Stimulated activated CD8-positive, alpha-beta memory T cell treated with anti-CD3 and anti-CD28 coated beads, Interleukin-4, amount 100 ng/mL, for 48 hours (primary cell): ENCODE results near the gene PROC.

ENCODE experiments used
- DNase-seq: peaks from one replicate; pipeline ENCODE4 v3.0.0-alpha.2; 2020

PROC gene

DNA sequence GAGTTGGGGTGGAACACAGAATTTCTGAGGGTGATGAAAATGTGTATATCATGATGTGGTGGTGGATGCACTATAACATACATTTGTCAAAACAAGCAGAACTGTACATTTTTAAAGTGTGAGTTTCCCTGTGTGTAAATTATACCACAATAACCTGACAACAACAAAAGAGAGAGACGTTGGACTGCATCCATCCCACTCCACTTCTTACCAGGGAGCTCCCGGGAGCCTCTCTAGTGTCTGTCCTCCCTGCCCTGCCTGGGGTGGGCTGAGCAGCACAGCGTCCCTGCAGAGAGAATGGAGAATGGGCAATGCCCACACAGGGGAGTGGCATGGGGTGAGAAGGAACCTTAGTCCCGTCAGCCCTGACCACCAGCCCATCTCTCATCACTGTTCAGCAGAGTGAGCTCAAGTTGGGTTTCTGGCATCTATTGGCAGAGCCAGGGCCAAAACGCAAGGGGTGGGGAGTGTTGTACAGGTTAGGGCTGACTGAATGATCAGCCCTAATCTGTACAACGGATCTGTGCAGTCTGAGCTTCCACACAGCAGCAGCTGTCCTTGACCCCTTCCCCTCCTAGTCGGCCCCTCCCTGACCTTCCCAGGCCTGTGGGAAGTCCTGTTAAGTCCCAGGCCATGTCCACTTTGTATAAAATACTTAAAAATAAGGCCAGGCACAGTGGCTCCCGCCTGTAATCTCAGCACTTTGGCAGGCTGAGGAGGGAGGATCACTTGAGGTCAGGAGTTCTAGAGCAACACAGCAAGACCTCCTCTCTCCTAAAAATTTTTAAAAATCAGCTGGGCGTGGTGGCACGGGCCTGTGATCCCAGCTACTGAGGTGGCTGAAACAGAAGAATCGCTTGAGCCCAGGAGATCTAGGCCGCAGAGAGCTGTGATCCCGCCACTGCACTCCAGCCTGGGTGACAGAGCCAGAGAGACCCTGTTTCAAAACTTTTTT lies 3.3 kb upstream of the PROC start:
- no peak for DNase-seq

- DNase-seq = peak; percentile 85
These were observed 2.4 kb upstream of the PROC start for GRCh38 chr2:127415593-127416505.

- DNase-seq = no peak
These were observed 1.7 kb upstream of the PROC start for GRCh38 chr2:127416506-127417001.

- DNase-seq = no peak
These were observed 821 bp upstream of the PROC start for GRCh38 chr2:127417406-127417805.

- no peak for DNase-seq
These were observed 844 bp downstream of the PROC start for GRCh38 chr2:127419112-127419430.

DNA sequence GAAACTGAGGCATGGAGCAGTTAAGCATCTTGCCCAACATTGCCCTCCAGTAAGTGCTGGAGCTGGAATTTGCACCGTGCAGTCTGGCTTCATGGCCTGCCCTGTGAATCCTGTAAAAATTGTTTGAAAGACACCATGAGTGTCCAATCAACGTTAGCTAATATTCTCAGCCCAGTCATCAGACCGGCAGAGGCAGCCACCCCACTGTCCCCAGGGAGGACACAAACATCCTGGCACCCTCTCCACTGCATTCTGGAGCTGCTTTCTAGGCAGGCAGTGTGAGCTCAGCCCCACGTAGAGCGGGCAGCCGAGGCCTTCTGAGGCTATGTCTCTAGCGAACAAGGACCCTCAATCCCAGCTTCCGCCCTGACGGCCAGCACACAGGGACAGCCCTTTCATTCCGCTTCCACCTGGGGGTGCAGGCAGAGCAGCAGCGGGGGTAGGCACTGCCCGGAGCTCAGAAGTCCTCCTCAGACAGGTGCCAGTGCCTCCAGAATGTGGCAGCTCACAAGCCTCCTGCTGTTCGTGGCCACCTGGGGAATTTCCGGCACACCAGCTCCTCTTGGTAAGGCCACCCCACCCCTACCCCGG lies 1.3 kb downstream of the PROC start:
- no peak for DNase-seq

DNA sequence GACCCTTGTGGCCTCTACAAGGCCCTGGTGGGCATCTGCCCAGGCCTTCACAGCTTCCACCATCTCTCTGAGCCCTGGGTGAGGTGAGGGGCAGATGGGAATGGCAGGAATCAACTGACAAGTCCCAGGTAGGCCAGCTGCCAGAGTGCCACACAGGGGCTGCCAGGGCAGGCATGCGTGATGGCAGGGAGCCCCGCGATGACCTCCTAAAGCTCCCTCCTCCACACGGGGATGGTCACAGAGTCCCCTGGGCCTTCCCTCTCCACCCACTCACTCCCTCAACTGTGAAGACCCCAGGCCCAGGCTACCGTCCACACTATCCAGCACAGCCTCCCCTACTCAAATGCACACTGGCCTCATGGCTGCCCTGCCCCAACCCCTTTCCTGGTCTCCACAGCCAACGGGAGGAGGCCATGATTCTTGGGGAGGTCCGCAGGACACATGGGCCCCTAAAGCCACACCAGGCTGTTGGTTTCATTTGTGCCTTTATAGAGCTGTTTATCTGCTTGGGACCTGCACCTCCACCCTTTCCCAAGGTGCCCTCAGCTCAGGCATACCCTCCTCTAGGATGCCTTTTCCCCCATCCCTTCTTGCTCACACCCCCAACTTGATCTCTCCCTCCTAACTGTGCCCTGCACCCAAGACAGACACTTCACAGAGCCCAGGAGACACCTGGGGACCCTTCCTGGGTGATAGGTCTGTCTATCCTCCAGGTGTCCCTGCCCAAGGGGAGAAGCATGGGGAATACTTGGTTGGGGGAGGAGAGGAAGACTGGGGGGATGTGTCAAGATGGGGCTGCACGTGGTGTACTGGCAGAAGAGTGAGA lies 2.0 kb downstream of the PROC start:
- DNase-seq = no peak

DNA sequence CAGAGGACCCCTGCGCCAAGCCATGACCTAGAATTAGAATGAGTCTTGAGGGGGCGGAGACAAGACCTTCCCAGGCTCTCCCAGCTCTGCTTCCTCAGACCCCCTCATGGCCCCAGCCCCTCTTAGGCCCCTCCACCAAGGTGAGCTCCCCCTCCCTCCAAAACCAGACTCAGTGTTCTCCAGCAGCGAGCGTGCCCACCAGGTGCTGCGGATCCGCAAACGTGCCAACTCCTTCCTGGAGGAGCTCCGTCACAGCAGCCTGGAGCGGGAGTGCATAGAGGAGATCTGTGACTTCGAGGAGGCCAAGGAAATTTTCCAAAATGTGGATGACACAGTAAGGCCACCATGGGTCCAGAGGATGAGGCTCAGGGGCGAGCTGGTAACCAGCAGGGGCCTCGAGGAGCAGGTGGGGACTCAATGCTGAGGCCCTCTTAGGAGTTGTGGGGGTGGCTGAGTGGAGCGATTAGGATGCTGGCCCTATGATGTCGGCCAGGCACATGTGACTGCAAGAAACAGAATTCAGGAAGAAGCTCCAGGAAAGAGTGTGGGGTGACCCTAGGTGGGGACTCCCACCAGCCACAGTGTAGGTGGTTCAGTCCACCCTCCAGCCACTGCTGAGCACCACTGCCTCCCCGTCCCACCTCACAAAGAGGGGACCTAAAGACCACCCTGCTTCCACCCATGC lies 3.0 kb downstream of the PROC start:
- DNase-seq = no peak

GRCh38 chr2:127421871-127422558 lies 3.8 kb downstream of the PROC start:
- no peak for DNase-seq

DNA sequence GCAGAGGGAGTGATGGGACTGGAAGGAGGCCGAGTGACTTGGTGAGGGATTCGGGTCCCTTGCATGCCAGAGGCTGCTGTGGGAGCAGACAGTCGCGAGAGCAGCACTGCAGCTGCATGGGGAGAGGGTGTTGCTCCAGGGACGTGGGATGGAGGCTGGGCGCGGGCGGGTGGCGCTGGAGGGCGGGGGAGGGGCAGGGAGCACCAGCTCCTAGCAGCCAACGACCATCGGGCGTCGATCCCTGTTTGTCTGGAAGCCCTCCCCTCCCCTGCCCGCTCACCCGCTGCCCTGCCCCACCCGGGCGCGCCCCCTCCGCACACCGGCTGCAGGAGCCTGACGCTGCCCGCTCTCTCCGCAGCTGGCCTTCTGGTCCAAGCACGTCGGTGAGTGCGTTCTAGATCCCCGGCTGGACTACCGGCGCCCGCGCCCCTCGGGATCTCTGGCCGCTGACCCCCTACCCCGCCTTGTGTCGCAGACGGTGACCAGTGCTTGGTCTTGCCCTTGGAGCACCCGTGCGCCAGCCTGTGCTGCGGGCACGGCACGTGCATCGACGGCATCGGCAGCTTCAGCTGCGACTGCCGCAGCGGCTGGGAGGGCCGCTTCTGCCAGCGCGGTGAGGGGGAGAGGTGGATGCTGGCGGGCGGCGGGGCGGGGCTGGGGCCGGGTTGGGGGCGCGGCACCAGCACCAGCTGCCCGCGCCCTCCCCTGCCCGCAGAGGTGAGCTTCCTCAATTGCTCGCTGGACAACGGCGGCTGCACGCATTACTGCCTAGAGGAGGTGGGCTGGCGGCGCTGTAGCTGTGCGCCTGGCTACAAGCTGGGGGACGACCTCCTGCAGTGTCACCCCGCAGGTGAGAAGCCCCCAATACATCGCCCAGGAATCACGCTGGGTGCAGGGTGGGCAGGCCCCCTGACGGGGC lies 4.6 kb downstream of the PROC start:
- peak; percentile 31 for DNase-seq

GRCh38 chr2:127423478-127423843 lies 5.2 kb downstream of the PROC start:
- no peak for DNase-seq

GRCh38 chr2:127423880-127424279 lies 5.7 kb downstream of the PROC start:
- no peak for DNase-seq

- DNase-seq = no peak
These were observed 6.6 kb downstream of the PROC start for GRCh38 chr2:127424598-127425520.

DNA sequence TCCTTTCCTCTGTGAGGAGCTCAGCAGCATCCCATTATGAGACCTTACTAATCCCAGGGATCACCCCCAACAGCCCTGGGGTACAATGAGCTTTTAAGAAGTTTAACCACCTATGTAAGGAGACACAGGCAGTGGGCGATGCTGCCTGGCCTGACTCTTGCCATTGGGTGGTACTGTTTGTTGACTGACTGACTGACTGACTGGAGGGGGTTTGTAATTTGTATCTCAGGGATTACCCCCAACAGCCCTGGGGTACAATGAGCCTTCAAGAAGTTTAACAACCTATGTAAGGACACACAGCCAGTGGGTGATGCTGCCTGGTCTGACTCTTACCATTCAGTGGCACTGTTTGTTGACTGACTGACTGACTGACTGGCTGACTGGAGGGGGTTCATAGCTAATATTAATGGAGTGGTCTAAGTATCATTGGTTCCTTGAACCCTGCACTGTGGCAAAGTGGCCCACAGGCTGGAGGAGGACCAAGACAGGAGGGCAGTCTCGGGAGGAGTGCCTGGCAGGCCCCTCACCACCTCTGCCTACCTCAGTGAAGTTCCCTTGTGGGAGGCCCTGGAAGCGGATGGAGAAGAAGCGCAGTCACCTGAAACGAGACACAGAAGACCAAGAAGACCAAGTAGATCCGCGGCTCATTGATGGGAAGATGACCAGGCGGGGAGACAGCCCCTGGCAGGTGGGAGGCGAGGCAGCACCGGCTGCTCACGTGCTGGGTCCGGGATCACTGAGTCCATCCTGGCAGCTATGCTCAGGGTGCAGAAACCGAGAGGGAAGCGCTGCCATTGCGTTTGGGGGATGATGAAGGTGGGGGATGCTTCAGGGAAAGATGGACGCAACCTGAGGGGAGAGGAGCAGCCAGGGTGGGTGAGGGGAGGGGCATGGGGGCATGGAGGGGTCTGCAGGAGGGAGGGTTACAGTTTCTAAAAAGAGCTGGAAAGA lies 7.6 kb downstream of the PROC start:
- DNase-seq = no peak

DNA sequence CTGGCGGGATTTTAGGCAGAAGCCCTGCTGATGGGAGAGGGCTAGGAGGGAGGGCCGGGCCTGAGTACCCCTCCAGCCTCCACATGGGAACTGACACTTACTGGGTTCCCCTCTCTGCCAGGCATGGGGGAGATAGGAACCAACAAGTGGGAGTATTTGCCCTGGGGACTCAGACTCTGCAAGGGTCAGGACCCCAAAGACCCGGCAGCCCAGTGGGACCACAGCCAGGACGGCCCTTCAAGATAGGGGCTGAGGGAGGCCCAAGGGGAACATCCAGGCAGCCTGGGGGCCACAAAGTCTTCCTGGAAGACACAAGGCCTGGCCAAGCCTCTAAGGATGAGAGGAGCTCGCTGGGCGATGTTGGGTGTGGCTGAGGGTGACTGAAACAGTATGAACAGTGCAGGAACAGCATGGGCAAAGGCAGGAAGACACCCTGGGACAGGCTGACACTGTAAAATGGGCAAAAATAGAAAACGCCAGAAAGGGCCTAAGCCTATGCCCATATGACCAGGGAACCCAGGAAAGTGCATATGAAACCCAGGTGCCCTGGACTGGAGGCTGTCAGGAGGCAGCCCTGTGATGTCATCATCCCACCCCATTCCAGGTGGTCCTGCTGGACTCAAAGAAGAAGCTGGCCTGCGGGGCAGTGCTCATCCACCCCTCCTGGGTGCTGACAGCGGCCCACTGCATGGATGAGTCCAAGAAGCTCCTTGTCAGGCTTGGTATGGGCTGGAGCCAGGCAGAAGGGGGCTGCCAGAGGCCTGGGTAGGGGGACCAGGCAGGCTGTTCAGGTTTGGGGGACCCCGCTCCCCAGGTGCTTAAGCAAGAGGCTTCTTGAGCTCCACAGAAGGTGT lies 8.5 kb downstream of the PROC start:
- DNase-seq = no peak

DNA sequence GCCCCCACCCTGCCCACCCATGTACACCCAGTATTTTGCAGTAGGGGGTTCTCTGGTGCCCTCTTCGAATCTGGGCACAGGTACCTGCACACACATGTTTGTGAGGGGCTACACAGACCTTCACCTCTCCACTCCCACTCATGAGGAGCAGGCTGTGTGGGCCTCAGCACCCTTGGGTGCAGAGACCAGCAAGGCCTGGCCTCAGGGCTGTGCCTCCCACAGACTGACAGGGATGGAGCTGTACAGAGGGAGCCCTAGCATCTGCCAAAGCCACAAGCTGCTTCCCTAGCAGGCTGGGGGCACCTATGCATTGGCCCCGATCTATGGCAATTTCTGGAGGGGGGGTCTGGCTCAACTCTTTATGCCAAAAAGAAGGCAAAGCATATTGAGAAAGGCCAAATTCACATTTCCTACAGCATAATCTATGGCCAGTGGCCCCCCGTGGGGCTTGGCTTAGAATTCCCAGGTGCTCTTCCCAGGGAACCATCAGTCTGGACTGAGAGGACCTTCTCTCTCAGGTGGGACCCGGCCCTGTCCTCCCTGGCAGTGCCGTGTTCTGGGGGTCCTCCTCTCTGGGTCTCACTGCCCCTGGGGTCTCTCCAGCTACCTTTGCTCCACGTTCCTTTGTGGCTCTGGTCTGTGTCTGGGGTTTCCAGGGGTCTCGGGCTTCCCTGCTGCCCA lies 9.3 kb downstream of the PROC start:
- no peak for DNase-seq
